GM19238 (cell line): ENCODE data around the gene TGFBR3.

ENCODE experiments used
- DNase-seq: peaks from one replicate; pipeline ENCODE4 v3.0.0; 2011; ENCODE audit warnings: low spot score; ENCODE audit not compliant: insufficient read length

TGFBR3 gene

GRCh38 chr1:91715416-91716000 is 170.4 kb downstream of the TGFBR3 start:
- DNase-seq, result no peak

- DNase-seq, result no peak
Observed at GRCh38 chr1:91714867-91715381, 171.0 kb downstream of the TGFBR3 start.

- no peak for DNase-seq
Observed at GRCh38 chr1:91712981-91713841, 172.7 kb downstream of the TGFBR3 start.

GRCh38 chr1:91712393-91712792 is 173.6 kb downstream of the TGFBR3 start:
- DNase-seq, result no peak

GRCh38 chr1:91711504-91712247 is 174.3 kb downstream of the TGFBR3 start:
- DNase-seq, result no peak

GRCh38 chr1:91710261-91710660 is 175.7 kb downstream of the TGFBR3 start:
- DNase-seq, result no peak

- no peak for DNase-seq
Observed at GRCh38 chr1:91708691-91709090, 177.3 kb downstream of the TGFBR3 start.

- DNase-seq, result no peak
Observed at GRCh38 chr1:91707890-91708218, 178.1 kb downstream of the TGFBR3 start.

- no peak for DNase-seq
Observed at GRCh38 chr1:91707114-91707889, 178.6 kb downstream of the TGFBR3 start.

- DNase-seq, result no peak
Observed at GRCh38 chr1:91706140-91706957, 179.6 kb downstream of the TGFBR3 start.

GRCh38 chr1:91704746-91705145 is 181.2 kb downstream of the TGFBR3 start:
- DNase-seq, result no peak

- DNase-seq, result no peak
Observed at GRCh38 chr1:91703095-91703494, 182.9 kb downstream of the TGFBR3 start.

- DNase-seq, result no peak
Observed at GRCh38 chr1:91701472-91701869, 184.5 kb downstream of the TGFBR3 start.

GRCh38 chr1:91700771-91701471 is 185.0 kb downstream of the TGFBR3 start:
- no peak for DNase-seq

GRCh38 chr1:91700332-91700731 is 185.6 kb downstream of the TGFBR3 start:
- DNase-seq, result no peak

GRCh38 chr1:91699339-91699974 is 186.5 kb downstream of the TGFBR3 start:
- DNase-seq, result no peak

GRCh38 chr1:91697861-91698260 is 188.1 kb downstream of the TGFBR3 start:
- no peak for DNase-seq

GRCh38 chr1:91697416-91697815 is 188.5 kb downstream of the TGFBR3 start:
- DNase-seq, result no peak

GRCh38 chr1:91696321-91696720 is 189.6 kb downstream of the TGFBR3 start:
- no peak for DNase-seq
